SKM-1 (cell line): ENCODE data around the gene MAP3K6.

Experiments
- DNase-seq: peaks from one replicate; lab custom pipeline; 2025; ENCODE audit not compliant: unreplicated experiment; lab: John Stamatoyannopoulos, UW

Gene MAP3K6

DNA sequence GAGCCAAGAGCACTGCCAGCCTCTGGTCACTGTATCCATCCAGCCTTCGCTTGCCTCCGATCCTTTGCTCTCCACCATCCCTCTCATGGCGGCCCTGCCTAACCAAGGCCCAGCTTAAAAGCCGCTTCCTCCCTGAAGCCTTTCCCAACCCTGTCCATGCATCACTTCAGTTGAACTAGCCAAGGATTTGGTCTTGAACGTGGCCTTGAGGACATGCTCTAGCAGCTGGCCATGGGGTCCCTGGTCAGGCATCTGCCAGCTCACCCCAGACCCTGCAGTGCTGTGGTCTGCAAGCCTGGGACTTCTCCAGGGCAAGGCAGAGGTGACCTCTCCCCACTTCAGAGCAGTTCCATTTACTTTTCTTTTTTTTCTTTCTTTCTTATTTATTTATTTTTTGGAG lies 30.0 kb downstream of the MAP3K6 start:
- DNase-seq = no peak

DNA sequence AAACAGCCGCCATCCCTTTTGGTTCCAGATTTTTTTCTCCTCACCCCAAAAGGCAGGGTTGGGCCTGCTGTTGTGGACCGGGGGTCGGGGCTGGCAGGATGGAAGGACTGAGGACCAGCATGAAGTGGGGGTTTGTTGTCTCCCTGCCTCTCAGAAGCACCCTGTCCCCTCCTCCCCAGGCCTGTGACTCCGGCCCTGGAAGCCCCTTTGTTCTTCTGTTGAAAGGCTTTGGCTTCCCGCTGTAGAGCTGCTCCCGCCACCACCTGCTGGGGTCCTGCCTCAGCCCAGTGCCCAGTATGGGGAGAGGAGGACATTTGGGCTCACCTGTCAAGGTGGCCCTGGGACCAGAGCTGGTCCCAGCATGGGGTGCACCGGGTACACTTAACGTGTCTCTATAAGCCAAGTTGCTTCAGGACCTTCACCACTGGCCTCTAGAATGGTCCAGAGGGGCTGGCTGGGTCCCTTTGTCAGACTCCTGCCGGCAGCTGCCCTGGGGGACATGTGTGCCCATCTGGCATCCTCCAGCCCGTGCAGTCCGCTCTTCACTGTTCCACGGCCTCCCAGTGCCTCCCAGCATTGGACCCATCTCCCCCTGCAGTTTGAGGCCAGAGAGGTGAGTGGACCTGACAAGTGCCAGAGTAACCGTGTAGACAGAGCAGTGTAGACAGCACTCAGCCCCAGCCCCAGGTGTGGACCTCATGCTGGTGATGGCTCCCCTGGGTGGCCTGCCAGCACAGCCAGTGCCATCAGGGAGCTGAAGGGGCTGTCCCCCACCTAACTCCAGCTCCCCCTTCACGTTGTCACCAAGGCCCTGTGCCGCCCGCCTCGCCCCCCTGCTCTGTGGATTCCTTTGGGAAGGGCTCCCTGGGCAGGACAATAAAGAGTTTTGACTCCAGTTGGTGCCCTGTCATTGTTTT lies 31.0 kb downstream of the MAP3K6 start:
- no peak for DNase-seq

DNA sequence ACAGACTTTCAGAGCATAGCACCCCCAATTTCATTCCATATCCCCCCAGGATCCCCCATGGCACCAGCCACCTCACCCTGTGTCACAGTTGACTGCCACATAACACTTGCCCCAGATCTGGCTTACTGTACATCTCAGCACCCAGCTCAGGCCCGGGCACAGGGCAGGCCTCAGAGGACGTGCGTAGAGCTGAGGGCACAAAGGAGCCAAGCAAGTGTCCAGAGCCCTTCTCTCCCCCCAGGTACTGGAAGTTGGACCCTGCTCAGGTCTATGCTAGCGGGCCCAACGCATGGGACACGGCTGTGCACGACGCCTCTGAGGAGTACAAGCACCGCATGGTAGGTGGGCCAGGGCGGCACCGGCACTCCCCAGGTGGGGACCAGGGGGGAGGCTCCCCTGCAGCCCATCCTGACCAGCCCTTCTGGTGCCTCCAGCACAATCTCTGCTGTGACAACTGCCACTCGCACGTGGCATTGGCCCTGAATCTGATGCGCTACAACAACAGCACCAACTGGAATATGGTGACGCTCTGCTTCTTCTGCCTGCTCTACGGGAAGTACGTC lies 33.0 kb downstream of the MAP3K6 start:
- DNase-seq = no peak

- peak; percentile 23 for DNase-seq
Observed at GRCh38 chr1:27332536-27333281, 34.1 kb downstream of the MAP3K6 start.

DNA sequence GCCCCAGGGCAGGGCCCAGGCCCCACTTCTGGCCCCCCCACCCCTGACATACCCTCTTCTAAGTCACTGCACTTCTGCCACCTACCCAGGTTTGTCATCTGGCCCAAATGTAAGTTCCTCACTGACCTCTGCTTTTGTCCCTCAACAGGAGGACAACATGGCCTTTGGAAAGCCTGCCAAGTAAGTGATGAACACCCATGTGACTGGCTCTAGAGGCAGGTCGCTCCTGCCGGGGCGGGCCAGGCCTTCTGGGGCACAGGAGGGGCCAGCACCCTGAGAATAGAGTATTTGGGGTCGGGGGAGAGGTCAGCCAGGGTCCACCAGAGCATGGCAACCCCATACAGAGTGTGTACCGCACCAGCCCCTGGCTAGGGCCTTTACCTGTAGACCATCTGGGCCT lies 34.8 kb downstream of the MAP3K6 start:
- DNase-seq = no peak

DNA sequence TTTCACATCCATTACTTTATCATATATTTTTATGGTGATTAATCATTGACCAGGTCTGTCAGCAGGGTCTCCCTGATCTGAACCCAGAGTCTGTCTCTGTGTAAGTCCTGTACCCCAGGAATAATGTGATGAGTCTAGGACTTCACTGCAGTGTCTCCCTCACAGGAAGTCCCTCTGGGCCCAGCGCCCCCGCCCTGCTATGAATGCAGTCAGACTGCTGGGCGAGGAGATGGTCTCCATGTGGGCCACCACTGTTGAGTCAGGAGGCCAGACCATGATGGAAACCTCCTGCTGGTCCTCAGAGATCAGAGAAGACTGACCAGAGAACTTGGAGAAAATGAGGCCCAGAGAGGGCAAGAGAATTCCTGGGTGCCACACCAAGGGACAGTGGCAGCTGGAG lies 35.3 kb downstream of the MAP3K6 start:
- no peak for DNase-seq

DNA sequence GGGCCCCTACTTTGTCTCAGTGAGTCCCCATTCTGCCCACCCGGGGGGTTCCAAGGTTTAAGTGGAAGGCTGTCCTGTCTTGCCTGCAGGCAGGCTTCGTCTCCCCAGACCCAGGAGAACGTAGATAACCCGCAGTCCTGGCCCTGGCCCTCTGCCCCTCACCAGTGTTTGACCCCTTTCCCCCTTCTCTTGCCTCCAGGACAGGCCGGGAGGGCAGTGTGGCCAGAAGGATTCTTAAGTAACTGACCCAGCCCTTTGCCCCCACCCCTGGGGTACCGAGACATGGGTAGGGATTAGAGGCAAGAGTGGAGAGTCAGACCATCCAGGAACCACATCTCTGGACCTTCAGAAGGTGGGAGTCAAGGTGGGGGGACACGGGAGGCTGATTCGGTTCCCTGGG lies 36.0 kb downstream of the MAP3K6 start:
- no peak for DNase-seq

GRCh38 chr1:27327964-27328363 lies 38.8 kb downstream of the MAP3K6 start:
- no peak for DNase-seq

DNA sequence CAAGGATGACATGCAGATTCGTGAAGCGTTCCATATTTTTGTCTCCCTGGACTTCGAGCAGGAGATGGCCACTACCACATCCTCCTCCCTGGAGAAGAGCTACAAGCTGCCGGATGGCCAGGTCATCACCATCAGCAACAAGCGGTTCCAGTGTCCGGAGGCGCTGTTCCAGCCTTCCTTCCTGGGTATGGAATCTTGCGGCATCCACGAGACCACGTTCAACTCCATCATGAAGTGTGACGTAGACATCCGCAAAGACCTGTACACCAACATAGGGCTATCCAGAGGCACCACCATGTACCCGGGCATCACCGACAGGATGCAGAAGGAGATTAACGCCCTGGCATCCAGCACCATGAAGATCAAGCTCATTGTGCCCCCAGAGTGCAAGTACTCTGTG lies 41.5 kb downstream of the MAP3K6 start:
- DNase-seq = no peak

- no peak for DNase-seq
Observed at GRCh38 chr1:27322569-27323240, 44.1 kb downstream of the MAP3K6 start.

DNA sequence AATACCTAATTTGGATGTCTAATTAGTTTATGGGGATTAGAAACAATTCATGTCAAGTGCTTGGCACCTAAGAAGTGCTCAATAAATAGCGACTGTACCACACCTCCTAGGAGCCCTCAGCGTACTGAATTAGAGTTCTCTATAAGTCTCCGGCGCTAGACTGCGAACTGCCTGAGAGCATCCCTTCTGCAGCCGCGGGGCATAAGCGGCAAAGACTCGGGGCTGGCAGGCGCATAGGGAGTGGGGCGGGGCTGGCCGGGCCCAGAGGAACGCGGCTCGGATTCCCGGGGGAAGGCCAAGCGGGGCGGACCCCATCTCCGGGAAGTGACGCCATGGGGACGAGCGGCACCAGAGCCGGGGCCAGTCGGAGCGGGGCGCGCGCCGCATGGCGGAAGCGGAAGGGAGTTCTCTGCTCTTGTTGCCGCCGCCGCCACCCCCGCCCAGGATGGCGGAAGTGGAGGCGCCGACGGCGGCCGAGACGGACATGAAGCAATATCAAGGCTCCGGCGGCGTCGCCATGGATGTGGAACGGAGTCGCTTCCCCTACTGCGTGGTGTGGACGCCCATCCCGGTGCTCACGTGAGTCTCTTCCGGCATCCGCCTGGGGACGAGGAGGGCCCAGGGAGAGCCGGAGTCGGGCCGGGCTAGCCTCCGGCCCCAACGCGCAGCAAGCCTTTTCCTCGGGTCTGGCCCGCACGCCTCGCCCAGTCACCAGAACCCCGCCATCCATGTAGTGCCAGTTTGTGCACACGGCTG lies 44.8 kb downstream of the MAP3K6 start, which contains the start of gene TMEM222:
TMEM222 (plus strand) TSS at position 351 of the 756 bp plus-strand sequence; CDS start at position 386, 35 bp downstream.
- DNase-seq = peak; percentile 92

DNA sequence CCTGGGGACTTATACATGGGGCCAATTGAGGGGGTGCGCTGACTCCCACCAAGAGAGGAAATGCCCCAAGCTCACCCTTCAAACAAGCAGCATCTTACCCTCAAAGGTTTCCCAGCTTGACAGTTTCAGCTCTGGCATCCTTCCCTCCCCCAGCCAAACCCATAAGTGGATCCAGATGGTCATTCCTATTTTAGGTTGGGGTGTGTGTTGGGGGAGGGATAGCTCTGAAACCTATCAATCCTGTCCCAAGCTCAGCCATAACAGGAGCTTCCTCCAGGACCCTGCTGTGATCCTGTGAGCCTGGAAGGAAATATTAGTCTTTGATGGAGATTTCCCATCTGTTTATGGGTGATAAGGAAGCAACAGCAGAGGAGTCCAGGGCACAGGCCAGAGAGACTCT lies 48.2 kb downstream of the MAP3K6 start:
- DNase-seq = no peak

DNA sequence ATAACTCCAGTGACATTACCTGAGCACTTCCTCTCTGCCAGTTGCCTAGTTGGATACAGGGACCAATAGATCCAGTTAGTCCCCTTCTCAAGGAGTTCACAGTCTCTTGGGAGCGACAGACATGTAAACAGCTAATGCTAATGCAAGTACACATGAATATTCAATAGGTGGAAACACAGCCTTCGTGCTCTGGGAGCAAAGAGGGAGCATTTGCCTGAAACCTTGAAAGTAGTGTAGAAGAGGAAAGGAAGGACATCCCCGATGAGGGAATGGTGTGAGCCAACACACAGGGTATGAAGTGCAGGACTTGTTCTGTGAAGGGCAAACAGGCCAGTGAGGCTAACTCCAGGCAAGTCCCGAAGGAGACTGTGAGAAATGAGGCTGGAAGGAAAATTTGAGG lies 48.6 kb downstream of the MAP3K6 start:
- DNase-seq = no peak

DNA sequence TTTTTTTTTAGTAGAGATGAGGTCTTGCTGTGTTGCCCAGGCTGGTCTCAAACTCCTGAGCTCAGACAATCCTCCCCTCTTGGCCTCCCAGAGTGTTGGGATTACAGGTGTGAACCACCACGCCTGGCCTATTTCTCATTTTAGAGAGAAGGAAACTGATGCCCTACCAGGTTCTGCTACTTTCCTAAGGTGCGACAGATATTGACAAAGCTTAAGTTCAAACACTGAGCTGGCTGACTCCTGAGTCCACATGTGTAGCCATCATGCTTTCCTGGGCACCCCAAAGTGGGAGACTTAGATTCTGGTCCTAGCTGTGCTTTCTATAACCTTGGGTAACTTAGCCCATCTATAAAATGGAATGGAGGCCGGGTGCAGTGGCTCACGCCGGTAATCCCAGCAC lies 49.9 kb downstream of the MAP3K6 start:
- no peak for DNase-seq

- DNase-seq = no peak
Observed at GRCh38 chr1:27314737-27315136, 52.0 kb downstream of the MAP3K6 start.

GRCh38 chr1:27314169-27314568 lies 52.6 kb downstream of the MAP3K6 start:
- DNase-seq = no peak

DNA sequence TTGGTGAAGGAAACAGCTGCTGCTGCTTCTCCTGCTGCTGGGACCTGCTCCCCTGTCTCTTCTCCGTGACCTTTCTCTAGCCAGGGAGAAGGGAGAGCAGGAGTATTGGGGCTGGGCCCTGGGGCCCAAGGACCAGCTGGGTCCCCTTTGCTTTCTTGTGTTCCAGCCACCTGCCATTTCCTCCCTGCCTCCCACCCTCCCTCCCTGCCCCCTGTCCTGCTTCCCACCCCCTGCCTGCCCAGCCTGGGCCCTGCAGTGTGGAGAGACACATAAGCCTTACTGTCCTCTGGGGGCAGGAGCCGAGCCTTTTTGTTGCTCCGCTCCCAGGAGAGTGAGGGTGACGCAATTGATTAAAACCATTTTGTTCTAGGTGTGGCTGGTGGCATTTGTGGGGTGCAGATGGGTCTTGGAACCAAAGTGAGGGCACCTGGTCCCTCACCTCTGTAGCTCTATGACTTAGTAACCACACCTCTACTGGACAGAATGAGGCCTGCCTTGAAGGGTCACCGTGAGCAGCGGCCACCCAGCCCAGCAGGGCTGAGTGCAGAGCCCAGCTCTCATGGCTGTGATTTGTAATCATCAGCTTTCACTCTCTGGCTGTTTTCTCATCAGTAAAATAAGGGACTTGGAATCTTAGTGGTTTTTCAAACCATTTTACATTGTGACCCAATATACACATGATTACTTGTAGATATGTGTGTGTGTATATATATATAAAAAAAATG lies 58.7 kb downstream of the MAP3K6 start:
- no peak for DNase-seq

DNA sequence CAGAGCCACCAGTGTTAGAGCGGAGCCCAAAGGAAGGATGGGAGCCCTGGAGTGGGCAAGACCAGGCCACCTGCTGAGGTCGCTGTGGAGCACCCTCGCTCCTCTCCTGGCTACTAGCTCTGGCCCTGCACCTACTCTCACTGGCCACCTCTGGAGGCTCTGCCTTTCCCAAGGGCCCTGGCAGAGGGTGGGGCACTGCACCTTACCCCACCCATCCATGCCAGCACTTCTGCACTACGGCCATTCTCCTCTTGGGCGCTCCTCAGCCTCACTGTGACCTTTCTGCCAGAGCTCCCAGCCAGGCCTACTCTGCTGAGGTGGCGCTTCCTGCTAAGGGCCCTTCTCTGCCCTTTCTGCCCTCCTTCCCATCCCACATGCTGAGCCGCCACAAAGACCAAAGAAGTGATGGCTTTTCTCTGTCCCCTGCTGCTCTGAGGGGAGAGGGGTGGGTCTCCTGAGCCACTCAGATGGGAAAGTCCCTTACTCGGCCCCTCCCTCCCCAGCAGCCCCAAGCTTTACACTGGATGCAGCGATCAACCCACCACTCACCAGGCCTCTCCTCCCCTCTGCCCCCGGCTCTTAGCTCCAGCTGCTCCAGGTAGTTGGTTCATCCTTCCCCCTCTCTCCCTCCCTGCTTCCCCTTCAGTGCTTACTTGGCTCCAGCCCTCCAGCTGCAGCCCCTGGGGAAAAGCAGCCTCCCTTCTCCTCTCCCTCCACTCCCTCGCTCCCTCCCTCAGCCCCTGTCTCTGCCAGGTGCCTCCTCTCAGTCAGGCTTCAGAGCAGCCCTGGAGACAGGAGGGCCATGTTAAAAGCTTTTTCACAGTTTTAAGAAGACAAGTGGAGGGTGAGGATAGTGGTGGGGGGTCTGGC lies 59.6 kb downstream of the MAP3K6 start:
- no peak for DNase-seq

DNA sequence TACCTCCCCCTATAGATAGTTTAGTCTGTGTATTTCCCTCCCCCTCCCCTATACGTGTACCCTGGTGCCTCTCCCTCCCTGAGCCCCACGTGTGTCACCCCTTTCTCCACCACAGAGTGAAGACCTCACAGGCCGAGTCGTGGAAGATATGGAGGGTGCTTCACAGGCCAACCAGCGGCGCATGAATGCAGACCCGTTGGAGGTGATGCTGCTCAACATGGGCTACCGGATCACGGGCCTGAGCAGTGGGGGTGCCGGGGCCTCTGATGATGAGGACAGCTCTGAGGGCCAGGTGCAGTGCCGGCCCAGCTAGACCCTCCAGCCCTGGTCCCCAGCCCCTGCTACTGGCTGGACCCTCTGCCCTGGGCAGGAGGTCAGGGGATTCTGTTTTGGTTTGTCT lies 60.7 kb downstream of the MAP3K6 start:
- DNase-seq = no peak
